GM13976 (cell line): ENCODE results near the gene SMAD9.

Experiments
- DNase-seq: peaks from one replicate; pipeline ENCODE4 v3.0.0; 2012; ENCODE audit warnings: low spot score
- CTCF ChIP-seq: IDR thresholded peaks from 2 replicates; pipeline ENCODE4 v1.5.1; 2012; ENCODE audit warnings: borderline replicate concordance, mild to moderate bottlenecking; ENCODE audit not compliant: insufficient read depth; ENCODE audit errors: extremely low read depth, missing control alignments, control extremely low read depth
- in situ Hi-C: fragments of 300-500 bp; cut with MboI; formaldehyde crosslinking; loops from one replicate; pipeline ENCODE4 v1.12.0; 2022; ENCODE audit warnings: low sequenced_read_pairs, mixed read lengths, inconsistent platforms; ENCODE audit not compliant: unreplicated experiment

Gene SMAD9

DNA sequence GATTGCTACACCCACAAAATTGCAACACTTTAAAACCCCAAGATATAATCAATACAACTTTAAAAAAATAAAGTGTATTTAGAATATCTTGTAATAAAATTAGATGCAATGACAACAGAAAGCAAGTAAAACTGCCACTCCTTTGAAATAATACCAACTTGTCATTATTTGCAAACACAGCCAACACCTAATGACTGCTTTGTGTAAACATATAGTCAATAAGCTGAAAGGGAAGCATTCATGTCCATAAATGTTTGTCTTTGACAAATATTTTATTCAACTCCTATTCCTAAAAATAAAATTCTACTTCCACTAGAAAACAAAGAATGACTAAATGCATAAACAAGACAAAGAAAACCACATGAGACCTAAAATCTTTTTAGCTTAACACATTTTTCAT is 6.6 kb downstream of the SMAD9 start:
- no peak for DNase-seq
- no peak for TF ChIP-seq CTCF
- in situ Hi-C loops, result no loop called here

- TF ChIP-seq CTCF, result no peak
- in situ Hi-C loops, result no loop called here
- no peak for DNase-seq
Measured at GRCh38 chr13:36912973-36913372, 7.1 kb downstream of the SMAD9 start.

DNA sequence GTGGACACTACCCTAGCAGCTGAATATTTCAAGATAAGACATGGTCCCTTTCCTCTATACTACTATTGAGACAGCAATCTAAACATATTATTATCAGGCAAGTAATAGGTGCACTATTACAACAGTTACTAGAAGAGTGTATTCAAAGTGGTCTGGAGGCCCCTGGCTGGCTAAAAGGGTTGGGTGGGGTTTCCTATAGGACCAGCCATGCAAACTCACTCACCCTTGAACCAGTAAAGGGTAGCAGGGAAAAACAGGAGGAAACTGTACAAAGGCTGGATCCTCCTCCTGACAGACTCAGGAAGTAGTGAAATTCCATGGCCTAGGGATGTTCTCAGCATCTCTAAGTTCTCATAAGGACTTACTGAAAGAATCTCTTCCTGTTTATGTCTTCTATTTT is 7.7 kb downstream of the SMAD9 start:
- no peak for TF ChIP-seq CTCF
- no peak for DNase-seq

GRCh38 chr13:36910545-36910944 is 9.5 kb downstream of the SMAD9 start:
- DNase-seq, result no peak
- no peak for TF ChIP-seq CTCF
- in situ Hi-C loops, result no loop called here

More for the DNA sequence above, 7.7 kb downstream of the SMAD9 start:
- in situ Hi-C loops, result no loop called here

- no peak for DNase-seq
- no peak for TF ChIP-seq CTCF
- in situ Hi-C loops, result no loop called here
Measured at GRCh38 chr13:36907821-36908220, 12.2 kb downstream of the SMAD9 start.

GRCh38 chr13:36907266-36907665 is 12.8 kb downstream of the SMAD9 start:
- TF ChIP-seq CTCF, result no peak
- in situ Hi-C loops, result no loop called here
- no peak for DNase-seq

DNA sequence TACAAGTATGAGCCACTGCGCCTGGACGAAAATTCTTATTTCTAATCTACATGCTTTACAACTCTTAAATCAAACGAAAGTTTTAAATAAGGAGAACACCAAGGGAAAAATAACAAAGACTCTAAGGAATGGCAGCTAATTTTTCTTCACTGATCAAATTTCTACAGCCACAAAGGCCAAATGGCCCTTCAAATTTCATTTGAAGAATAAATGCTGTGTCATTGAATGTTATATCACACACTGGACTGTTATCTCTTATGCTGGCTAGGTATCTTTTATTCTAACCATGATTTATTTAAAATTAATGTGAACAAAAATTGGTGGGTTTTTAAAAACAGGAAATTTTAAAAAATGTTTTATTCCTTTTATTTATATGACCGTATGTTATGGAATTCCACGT is 14.1 kb downstream of the SMAD9 start:
- in situ Hi-C loops, result no loop called here
- DNase-seq, result no peak
- TF ChIP-seq CTCF, result no peak
